Cerebellar nuclear complex (tissue), 1 donor: ENCODE data around the gene MIR17HG.

Experiments
- DNase-seq, 2 experiments: peaks; one replicate each; lab custom pipeline; 2025; lab: John Stamatoyannopoulos, UW

MIR17HG gene

GRCh38 chr13:91368676-91369440 is 21.4 kb downstream of the MIR17HG start:
- DNase-seq = no peak

DNA sequence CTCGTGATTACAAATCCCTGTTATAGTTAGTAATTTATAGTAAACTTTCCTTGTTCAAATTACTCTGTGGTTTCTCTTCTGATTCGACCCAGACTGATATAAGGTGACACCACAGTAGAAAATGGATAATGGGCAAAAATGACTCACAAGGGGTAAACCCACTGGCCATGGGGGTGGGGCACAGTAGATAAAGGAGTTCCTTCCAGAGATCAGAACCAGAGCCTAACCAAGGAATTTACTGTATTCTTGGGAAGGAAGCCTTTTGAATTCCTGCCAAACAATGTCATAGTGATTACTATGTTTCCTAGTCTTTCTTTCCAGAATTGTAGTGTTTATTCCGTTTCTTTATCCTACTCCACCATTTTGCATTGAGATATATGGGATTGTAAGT is 21.9 kb downstream of the MIR17HG start:
- no peak for DNase-seq

GRCh38 chr13:91370501-91370900 is 23.0 kb downstream of the MIR17HG start:
- no peak for DNase-seq

DNA sequence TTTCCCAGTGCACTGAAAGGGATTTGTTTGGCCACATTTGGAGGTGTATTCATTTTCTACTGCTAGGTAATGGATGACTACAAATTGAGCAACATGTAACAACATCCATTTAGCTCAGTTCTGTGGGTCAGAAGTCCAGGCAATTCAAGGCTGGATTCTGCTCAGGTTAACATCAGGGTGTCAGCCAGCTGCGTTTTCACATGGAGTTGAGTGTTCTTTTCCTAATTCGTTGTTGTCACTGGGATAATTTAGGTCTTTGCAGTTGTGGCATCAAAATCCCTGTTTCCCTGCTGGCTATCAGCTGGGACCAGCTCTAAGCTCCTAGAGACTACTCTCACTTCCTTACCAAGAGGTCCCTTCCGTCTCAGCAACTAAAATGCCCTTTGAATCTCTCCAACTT is 25.4 kb downstream of the MIR17HG start:
- no peak for DNase-seq

- DNase-seq = no peak
Observed at GRCh38 chr13:91375116-91375729, 27.7 kb downstream of the MIR17HG start.

- DNase-seq = no peak
Observed at GRCh38 chr13:91381371-91381770, 33.9 kb downstream of the MIR17HG start.

GRCh38 chr13:91383836-91384235 is 36.3 kb downstream of the MIR17HG start:
- DNase-seq = no peak

- DNase-seq = no peak
Observed at GRCh38 chr13:91384896-91385295, 37.4 kb downstream of the MIR17HG start.

DNA sequence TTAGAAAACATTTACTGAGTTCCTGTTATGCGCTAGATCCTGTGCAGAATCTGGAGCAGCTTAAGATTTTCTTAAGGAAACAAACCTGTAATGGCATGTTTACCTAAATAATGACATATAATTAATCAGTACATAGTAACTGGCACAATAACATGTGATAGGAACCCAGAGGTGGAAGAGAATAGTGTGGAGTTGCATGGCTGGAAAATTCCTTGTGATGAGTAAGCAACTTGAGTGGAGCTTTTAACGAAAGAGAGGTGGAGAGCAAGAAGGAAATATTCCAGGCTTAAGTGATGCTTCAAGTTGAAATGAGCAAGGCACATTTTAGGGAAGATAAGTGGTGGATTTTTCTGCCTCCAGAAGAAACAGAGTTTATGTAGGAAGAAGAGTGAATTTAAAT is 41.7 kb downstream of the MIR17HG start:
- DNase-seq = no peak

DNA sequence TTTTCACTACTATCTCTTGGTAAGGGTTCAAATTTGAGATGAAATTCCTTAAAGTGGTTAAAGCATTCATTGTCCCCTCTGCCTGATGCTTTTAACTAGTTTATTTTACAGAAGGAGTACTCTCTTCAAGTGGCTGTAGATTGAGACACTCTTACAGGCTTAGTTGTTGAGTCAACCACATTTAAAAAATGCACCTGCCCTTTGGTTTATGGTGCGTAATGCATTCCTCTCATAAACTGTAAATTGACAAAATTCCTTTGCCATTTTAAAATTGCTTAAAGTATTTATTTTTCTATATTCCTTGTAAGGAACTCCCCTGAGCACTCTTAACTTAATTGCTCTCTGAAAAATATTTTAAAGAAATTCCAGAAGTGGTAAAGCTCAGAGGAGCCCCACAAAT is 50.1 kb downstream of the MIR17HG start:
- DNase-seq = no peak

GRCh38 chr13:91398413-91399188 is 51.1 kb downstream of the MIR17HG start, which contains the start of gene GPC5:
Gene GPC5, plus strand, starts transcription at chr13:91398621.
- no peak for DNase-seq

- DNase-seq = no peak
Observed at GRCh38 chr13:91399189-91400062, 51.9 kb downstream of the MIR17HG start.

DNA sequence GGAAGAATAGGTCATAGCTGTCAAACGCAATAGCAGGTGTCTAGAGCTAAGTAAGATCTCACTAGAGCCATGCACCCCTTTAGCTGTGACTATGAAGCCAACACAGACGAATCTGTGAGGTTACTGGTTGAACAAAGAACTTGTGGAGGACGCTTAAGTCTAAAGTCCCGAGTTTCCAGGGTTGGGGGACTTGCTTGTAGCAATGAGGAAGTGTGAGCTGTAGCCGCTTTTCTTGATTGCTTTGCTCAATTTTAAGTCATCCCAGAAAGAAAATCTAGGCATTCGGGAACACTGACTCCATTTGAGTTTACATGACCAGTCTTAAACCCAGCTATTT is 52.5 kb downstream of the MIR17HG start:
- no peak for DNase-seq

DNA sequence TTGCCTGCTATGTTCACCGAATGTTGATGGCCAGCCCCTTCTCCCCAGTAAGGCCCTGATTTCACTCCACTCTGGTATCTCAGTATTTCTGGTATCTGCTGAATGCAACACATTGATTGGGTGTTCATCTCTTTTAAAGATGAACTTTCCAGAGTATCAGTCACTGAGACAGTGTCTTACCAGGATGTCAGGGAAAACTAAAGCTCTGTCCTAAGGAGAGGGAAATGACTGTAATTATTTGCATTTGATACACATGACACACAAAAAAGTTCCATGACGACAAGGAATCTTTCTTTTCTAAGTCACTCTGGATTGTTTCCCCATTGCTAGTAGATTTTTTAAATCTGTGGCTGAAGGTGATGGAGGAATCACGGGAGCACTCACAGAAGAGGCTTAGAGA is 53.2 kb downstream of the MIR17HG start:
- no peak for DNase-seq

GRCh38 chr13:91401920-91402319 is 54.4 kb downstream of the MIR17HG start:
- no peak for DNase-seq
